ENCODE results near the gene IP6K2.

The IP6K2 gene

DNA sequence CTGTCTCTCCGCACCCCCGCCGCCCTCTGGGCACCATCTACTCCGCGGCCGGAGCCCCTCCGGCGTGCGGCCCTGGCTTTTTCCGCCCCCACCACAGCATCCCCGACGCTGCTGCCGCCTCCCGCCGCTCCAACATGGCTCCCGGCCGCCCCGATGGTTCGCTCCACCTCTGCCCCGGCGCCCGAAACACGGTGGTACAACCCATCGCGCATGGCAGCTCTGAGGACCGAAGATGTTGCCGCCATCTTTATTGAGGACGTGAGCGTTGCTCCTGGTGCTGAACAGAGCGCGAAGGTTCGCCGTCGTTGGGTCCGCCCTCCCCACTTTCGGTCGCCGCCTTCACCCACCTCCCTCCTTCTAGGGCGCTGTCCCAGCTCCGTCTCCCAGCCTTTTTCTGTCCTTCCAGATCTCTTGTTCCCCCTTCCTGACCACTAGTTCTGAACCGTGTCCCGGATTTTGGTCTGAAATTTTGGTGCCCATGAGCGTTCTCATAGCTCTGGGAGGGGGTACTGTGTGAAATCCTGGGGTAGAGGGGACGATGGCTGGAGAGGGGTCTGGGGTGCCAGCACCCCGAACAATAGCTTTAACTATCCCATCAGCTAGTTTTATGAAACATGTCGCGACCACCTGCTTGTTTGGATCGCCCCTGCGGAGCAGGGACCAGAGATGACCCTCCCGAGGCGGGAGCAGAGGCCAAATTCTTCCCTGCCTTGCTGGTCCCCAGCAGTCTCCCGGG lies 54.1 kb downstream of the IP6K2 start, which contains the start of gene CELSR3:
Gene CELSR3 (minus strand): TSS at position 134 of the 736 bp plus-strand sequence. CDS start 252 bp downstream, outside the sequence.
- FAIRE-seq, result no peak

- no peak for FAIRE-seq
Measured at GRCh38 chr3:48662145-48662752, 54.8 kb downstream of the IP6K2 start.

- no peak for FAIRE-seq
Measured at GRCh38 chr3:48661501-48662144, 55.4 kb downstream of the IP6K2 start.

GRCh38 chr3:48660800-48661400 lies 56.1 kb downstream of the IP6K2 start:
- FAIRE-seq, result no peak

- FAIRE-seq, result no peak
Measured at GRCh38 chr3:48656841-48657281, 60.2 kb downstream of the IP6K2 start.

- no peak for FAIRE-seq
Measured at GRCh38 chr3:48656061-48656840, 60.8 kb downstream of the IP6K2 start.

- no peak for FAIRE-seq
Measured at GRCh38 chr3:48655606-48656005, 61.4 kb downstream of the IP6K2 start.

DNA sequence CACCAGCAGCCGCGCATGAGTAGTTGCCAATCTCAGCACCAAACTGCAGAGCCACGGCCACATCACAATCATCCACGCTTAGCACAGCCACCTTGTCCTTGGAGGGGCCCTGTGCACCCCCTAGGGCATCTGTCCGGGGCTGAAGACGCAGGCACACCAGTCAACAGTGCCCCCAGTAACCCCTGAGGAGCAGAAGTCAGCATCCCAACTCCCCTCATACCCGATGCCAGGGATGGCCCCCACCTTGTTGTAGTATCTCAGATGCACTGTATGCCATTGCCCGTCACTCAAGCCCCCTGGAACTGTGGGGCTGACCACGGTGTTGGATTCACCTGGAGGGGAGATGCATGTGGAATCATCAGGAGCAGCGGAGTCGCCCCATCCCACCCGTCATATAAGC lies 62.0 kb downstream of the IP6K2 start:
- FAIRE-seq, result no peak

DNA sequence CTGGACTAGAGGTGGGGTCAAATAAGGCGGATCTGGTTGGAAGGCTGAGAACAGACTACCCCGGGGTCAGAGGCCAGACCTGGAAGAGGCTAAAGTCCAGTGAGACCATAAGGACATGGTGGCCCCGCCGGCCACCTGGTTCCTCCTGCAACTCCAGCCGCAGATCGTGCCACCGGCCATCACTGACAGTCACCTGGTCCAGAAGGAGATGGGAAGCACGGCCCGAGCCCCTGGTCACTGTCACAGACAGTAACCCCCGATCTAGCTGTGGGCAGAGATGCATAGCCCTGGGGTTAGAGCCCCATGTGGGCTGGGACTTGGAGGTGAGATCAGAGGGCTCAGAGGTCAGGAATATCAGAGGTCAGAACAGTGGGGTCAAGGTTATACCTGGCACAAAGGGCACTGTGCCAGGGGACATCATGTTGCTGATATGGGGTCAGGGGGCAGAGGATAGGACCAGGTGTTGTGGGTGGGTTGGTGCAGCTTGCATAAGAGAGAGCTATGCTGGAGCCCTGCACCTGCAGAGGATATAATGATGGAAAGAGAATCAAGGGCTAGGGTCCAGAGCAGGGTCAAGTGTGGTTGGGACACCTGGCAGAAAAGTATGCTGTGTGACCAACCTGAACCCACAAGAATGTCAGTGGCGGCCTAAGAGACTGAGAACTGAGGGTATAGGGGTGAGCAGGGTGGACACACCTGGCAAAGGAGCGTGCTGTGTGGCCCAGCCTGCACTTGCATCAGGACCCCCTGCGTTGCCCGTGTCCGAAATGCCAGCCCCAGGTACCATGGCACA lies 63.9 kb downstream of the IP6K2 start:
- FAIRE-seq, result no peak

- FAIRE-seq, result no peak
Measured at GRCh38 chr3:48651771-48652170, 65.2 kb downstream of the IP6K2 start.

- FAIRE-seq, result no peak
Measured at GRCh38 chr3:48650723-48651122, 66.3 kb downstream of the IP6K2 start.

DNA sequence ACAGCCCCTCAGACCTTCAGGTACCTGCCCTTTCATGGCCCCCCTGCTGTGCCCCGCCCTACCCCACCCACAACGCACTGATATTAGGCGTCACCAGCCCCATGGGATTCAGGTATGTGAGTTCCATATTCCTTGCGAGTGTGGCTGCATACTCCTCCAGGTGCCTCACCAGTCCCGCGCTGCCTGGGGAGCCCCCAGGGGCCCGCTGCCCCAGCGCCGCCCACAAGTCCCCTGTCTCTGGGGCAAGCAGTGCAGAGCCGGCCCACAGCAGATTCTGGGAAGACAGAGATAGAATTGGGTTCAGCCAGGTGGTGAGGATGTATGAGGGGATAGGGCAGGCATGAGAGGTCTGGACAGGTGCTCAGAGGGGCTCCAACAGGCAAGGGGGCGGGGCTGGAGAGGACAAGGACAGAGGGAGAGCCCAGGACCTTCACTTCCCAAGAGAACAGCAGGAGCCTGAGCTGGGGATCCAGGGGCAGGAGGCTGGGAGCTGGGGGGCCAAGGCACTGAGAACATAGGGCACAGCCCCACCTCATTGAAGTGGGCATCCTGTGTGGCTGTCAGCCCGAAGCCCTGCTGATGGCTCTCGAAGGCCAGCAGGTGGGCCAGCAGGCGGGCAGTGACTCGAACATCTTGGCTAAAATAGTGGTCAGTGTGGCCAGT lies 68.7 kb downstream of the IP6K2 start:
- no peak for FAIRE-seq

- FAIRE-seq, result no peak
Measured at GRCh38 chr3:48647714-48648113, 69.3 kb downstream of the IP6K2 start.

DNA sequence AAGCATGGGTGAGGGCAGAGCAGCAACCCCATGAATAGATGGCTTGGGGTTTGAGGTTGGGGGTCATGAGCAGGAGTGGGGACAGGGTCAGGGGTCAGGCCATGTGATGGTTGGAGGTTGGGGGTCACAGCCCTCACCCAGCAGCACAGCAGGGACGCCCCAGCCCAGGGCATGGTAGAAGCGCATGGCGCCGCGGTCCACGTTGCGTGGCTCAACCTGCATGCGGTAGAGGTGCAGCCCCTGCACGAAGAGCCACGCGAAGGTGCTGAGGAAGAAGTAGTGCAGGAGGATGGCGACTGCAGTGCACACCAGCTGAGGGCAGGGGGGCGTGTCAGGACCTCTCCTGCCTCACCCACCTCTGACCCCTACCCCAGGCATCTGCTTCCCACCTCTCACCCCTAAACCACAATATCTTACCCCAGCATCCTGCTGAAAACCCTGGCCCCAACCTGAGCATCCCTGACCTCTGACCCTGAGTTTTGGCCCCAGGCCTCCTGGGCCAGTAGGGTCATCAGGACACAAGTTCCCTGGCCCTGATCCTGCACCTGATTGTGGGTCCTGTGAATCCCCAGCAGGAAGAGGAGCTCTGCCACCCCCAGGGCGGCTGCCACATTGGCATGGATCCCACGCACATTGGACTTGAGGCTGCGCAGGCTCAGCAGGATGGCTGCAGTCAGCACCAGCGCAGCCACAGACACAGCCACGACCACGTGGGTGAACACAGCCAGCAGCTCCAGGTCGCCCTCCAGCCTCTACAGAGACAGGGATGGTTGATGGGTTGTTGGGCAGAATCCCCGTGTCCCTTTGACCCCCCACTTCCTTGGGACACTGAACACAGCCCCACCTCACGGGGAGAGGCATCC lies 71.9 kb downstream of the IP6K2 start:
- no peak for FAIRE-seq

- no peak for FAIRE-seq
Measured at GRCh38 chr3:48642605-48643004, 74.4 kb downstream of the IP6K2 start.

- FAIRE-seq, result no peak
Measured at GRCh38 chr3:48641396-48641795, 75.6 kb downstream of the IP6K2 start.

- FAIRE-seq, result no peak
Measured at GRCh38 chr3:48639944-48640606, 76.9 kb downstream of the IP6K2 start.

Measured in colon (tissue), 2 donors.